Activated B cell treated with CpG ODN at 0.5 μM for 24 hours (primary cell): ENCODE measurements around the gene MRPL36. TPM values are rescaled to one million over a fixed set of nuclear protein-coding genes. Genes with fewer than 3 reads are reported as not detected.

Source experiments
- ATAC-seq: fragments of 200-7000 bp; cut with Tn5 transposase; one replicate; pipeline ENCODE4 v1.10.0; 2021; ENCODE audit warnings: low read depth, mild to moderate bottlenecking, moderate library complexity
- CTCF ChIA-PET: fragments of 350-600 bp; sonication (Branson Sonifier 250); formaldehyde crosslinking; loops from one replicate; lab custom pipeline; 2021; ENCODE audit warnings: antibody characterized with exemption; lab: Charles Lee
- POLR2A ChIA-PET: fragments of 350-600 bp; sonication (Branson Sonifier 250); formaldehyde crosslinking; loops from one replicate; lab custom pipeline; 2021; ENCODE audit warnings: antibody characterized with exemption; lab: Charles Lee
- DNase-seq: peaks from one replicate; pipeline ENCODE4 v3.0.0; 2022
- H3K27ac Mint-ChIP-seq: one replicate; pipeline ENCODE4 v1.8.0; 2020; ENCODE audit warnings: mixed read lengths
- H3K27me3 Mint-ChIP-seq: one replicate; pipeline ENCODE4 v1.8.0; 2021; ENCODE audit warnings: mixed read lengths
- H3K36me3 Mint-ChIP-seq: one replicate; pipeline ENCODE4 v1.8.0; 2021; ENCODE audit warnings: low read depth, mixed read lengths
- H3K4me1 Mint-ChIP-seq: one replicate; pipeline ENCODE4 v1.8.0; 2021; ENCODE audit warnings: mixed read lengths
- H3K4me3 Mint-ChIP-seq: one replicate; pipeline ENCODE4 v1.8.0; 2020; ENCODE audit warnings: mild to moderate bottlenecking, mixed read lengths
- H3K9me3 Mint-ChIP-seq: one replicate; pipeline ENCODE4 v1.8.0; 2020; ENCODE audit warnings: mixed read lengths
- intact Hi-C: fragments of 100-400 bp; cut with micrococcal nuclease; formaldehyde crosslinking; loops from one replicate; pipeline ENCODE4 v1.15.1; 2024
- total RNA-seq: library from RNA; stranded (reverse); gene quantifications from 2 replicates; pipeline ENCODE4 v1.2.3, GENCODE V29; 2022
- TF ChIP-seq, protein P1 (sequence below): fragments of 200-600 bp; IDR thresholded peaks from one replicate; pipeline ENCODE4 v1.8.0; 2022; ENCODE audit warnings: antibody characterized with exemption, mild to moderate bottlenecking

The MRPL36 gene
- total RNA-seq, 1 donor from 2014 or later = 28.7 TPM

- ChIA-PET POLR2A (no interaction called here), CTCF (no interaction called here)
- no peaks in the 10 kb centered on the region for H3K9me3 Mint-ChIP-seq
- intact Hi-C loops = no loop called here
- no peak for ATAC-seq
- no peak overlapping the region for H3K4me3 Mint-ChIP-seq
- DNase-seq = no peak
- H3K27me3 Mint-ChIP-seq = peaks cover 16% of the 10 kb centered on the region
- TF ChIP-seq, protein P1, sequence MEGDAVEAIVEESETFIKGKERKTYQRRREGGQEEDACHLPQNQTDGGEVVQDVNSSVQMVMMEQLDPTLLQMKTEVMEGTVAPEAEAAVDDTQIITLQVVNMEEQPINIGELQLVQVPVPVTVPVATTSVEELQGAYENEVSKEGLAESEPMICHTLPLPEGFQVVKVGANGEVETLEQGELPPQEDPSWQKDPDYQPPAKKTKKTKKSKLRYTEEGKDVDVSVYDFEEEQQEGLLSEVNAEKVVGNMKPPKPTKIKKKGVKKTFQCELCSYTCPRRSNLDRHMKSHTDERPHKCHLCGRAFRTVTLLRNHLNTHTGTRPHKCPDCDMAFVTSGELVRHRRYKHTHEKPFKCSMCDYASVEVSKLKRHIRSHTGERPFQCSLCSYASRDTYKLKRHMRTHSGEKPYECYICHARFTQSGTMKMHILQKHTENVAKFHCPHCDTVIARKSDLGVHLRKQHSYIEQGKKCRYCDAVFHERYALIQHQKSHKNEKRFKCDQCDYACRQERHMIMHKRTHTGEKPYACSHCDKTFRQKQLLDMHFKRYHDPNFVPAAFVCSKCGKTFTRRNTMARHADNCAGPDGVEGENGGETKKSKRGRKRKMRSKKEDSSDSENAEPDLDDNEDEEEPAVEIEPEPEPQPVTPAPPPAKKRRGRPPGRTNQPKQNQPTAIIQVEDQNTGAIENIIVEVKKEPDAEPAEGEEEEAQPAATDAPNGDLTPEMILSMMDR = no peak
- no peaks in the 10 kb centered on the region for H3K36me3 Mint-ChIP-seq
- peaks cover 23% of the 10 kb centered on the region for H3K4me1 Mint-ChIP-seq
- no peak overlapping the region for H3K27ac Mint-ChIP-seq
These were observed 18.5 kb downstream of the MRPL36 start for GRCh38 chr5:1781107-1781506.

DNA sequence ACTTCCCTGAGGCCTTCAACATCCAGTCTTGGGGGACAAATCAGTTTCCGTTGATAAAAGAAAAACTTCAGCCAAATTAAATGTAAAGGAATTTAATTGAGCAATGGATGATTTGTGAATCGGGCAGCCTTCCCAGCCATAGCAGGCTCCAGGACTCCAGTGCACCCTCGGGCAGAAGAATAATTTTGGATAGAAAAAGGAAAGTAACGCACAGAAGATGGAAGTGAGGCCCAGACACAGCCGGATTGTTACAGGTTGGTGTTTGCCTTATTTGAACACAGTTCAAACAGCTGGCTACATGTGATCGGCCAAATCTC, 19.1 kb downstream of the MRPL36 start:
- ATAC-seq (no peak), DNase-seq (no peak)
- CTCF ChIA-PET = no interaction called here
- H3K4me3 Mint-ChIP-seq = no peak overlapping the region
- no peaks in the 10 kb centered on the region for H3K36me3 Mint-ChIP-seq
- no peak overlapping the region for H3K27ac Mint-ChIP-seq
- intact Hi-C loops = no loop called here
- peaks cover 15% of the 10 kb centered on the region for H3K27me3 Mint-ChIP-seq
- TF ChIP-seq, protein P1 = no peak
- POLR2A ChIA-PET = no interaction called here
- peaks cover 23% of the 10 kb centered on the region for H3K4me1 Mint-ChIP-seq
- H3K9me3 Mint-ChIP-seq = no peaks in the 10 kb centered on the region

GRCh38 chr5:1779782-1780613, 19.6 kb downstream of the MRPL36 start:
- ATAC-seq (no peak), DNase-seq (no peak)
- peaks cover 14% of the 10 kb centered on the region for H3K27me3 Mint-ChIP-seq
- TF ChIP-seq, protein P1 = no peak
- ChIA-PET CTCF (no interaction called here), POLR2A (no interaction called here)
- no peaks in the 10 kb centered on the region for H3K36me3 Mint-ChIP-seq
- no peak overlapping the region for H3K27ac Mint-ChIP-seq
- H3K4me3 Mint-ChIP-seq = no peak overlapping the region
- peaks cover 2% of the 10 kb centered on the region for H3K9me3 Mint-ChIP-seq
- intact Hi-C loops = no loop called here
- H3K4me1 Mint-ChIP-seq = peaks cover 23% of the 10 kb centered on the region

DNA sequence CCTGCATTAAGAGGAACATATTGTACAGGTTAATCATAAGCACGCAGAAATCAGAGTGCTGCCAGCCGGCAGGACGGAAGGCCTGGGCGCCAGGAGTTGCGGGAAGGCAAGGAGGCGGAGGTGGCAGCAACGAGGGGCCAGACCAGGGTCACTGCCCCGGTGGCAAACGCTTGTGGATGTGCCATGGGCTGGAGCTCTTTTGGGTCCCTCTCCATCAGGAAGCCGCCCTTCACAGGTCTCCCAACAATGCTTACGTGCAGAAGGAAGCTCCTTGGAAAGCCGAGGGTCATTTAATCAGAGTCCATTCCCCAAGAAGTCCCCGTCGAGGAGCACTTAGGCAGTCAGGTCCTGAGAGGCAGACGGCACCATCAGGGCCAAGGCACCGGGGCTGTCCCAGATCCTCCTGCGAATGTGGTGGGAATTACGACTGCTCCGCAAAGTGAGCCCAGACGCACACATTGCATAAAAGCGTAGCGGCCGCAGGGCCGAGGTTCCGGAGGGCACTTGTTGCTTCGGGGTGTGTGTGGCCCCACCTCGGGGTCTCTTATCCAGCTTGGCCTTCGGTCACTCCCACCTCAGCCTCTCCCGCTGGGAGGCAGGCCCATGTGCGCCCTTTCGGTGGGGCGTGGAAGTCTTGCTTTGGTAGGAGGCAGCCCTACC, 20.5 kb downstream of the MRPL36 start:
- no peak overlapping the region for H3K27ac Mint-ChIP-seq

More for the DNA sequence above, 20.5 kb downstream of the MRPL36 start:
- intact Hi-C loops = no loop called here
- CTCF ChIA-PET = no interaction called here
- no peaks in the 10 kb centered on the region for H3K36me3 Mint-ChIP-seq
- H3K27me3 Mint-ChIP-seq = peaks cover 8% of the 10 kb centered on the region
- ATAC-seq (no peak), DNase-seq (no peak)
- POLR2A ChIA-PET = no interaction called here
- peaks cover 2% of the 10 kb centered on the region for H3K9me3 Mint-ChIP-seq
- TF ChIP-seq, protein P1 = no peak
- peaks cover 20% of the 10 kb centered on the region for H3K4me1 Mint-ChIP-seq
- H3K4me3 Mint-ChIP-seq = no peak overlapping the region
